ENCODE data around the gene NCEH1. TPM values are rescaled to one million over a fixed set of nuclear protein-coding genes. Genes with fewer than 3 reads are reported as not detected.

The NCEH1 gene
- total RNA-seq, 1 experiment from 2014 or later = 4.7 TPM

DNA sequence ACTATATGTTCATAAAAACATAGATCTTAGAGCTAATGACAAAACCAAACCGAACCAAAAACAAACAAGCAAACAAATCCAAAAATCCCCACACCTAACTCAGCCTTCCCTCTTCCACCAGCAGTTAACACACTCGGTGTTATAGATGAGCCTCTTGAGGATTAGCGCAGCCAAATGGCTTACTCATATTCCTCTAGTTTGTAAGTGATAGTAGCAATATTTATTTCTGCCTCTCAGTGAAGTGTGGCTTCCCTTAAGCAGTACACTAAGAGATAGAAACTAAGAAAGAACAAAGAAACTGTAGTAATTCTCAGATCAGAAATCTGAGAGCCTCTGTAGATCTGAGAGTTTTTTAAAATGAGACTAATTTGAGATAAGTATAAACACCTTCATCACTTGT is 2.4 kb upstream of the NCEH1 start:
- Histone ChIP-seq H3K4me2 (ENCODE audit: low read depth, low read length, poor library complexity, severe bottlenecking) (no peak overlapping the region), H2AFZ (ENCODE audit: low read length) (no peak overlapping the region), H3K4me3 (ENCODE audit: low read length) (no peak overlapping the region), H3K36me3 (ENCODE audit: insufficient read depth, low read length) (no peaks in the 10 kb centered on the region), H3K9me3 (ENCODE audit: low read length) (no peaks in the 10 kb centered on the region), H3K79me2 (ENCODE audit: low read length) (no peaks in the 10 kb centered on the region), H3K4me1 (ENCODE audit: low read length) (peaks cover 25% of the 10 kb centered on the region), H3K27ac (ENCODE audit: low read length) (no peak overlapping the region), H3K9ac (ENCODE audit: low read length) (no peak overlapping the region), H3K27me3 (ENCODE audit: low read length) (no peaks in the 10 kb centered on the region), H3K9me2 (replicated peaks; ENCODE audit: insufficient read depth, low read length) (0 out of 2 replicates have a peak, but pooled peaks cover 4% of the 10 kb centered on the region), H4K20me1 (ENCODE audit: insufficient read depth, low read depth, low read length) (peaks cover 7% of the 10 kb centered on the region; the same call in 1 of the 2 replicates)
- DNase-seq = no peak

GRCh38 chr3:172711454-172711795 is 558 bp upstream of the NCEH1 start:
- H3K4me2 ChIP-seq (ENCODE audit: low read depth, low read length, poor library complexity, severe bottlenecking) = peak overlapping the region; percentile 94

DNA sequence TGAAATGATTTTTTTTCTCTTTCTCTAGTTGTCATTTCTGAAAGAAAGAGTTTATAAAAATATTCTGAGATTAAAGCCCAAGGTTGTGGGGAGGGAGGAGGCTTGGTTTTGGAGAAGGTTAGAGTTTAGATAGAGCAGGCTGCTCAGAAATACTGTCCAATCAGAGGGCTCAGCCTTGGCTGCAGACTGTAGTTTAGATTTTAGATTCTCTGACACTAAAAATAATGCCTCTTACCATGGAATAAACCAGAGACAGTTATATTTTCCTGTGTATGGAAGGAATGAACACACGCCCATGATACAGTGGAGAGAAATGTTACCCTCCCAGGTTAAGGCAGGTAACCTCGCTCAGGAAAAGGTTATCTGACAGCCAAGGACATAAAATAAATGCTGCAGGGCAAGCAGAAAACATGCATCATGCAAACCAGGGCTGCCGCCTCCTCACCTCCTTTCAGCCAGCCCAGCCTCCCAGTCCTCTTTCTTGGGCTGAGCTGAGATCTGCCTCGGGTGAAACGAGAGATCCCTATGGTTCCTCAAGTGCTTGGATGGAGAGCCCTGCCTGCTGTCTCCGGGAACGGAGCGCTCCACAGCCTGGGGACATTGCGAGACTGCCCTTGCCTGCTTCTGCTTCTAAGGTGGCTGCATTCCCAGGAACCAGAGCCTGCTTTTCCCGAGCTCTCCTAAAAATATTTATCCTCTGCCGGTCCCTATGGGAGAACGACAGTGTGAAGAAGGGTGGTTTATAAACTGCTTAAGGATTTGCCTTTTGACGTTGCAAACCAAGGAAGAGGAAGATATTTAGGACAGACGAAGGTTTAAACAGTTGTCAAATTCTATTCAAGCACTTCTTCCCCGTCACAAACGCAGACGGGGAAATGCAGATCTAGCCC is 848 bp downstream of the NCEH1 start:
- no peaks in the 10 kb centered on the region for H3K79me2 ChIP-seq (ENCODE audit: low read length)
- H3K4me3 ChIP-seq (ENCODE audit: low read length) = peak overlapping the region; percentile 82
- no peaks in the 10 kb centered on the region for H3K9me2 ChIP-seq (replicated peaks; ENCODE audit: insufficient read depth, low read length)
- H3K36me3 ChIP-seq (ENCODE audit: insufficient read depth, low read length) = no peaks in the 10 kb centered on the region
- DNase-seq = peak; percentile 47
- peaks cover 7% of the 10 kb centered on the region; the same call in 1 of the 2 replicates for H4K20me1 ChIP-seq (ENCODE audit: insufficient read depth, low read depth, low read length)
- H2AFZ ChIP-seq (ENCODE audit: low read length) = peak overlapping the region; percentile 92
- H3K27ac ChIP-seq (ENCODE audit: low read length) = no peak overlapping the region
- H3K27me3 ChIP-seq (ENCODE audit: low read length) = no peaks in the 10 kb centered on the region
- peak overlapping the region; percentile 85 for H3K9ac ChIP-seq (ENCODE audit: low read length)
- H3K9me3 ChIP-seq (ENCODE audit: low read length) = no peaks in the 10 kb centered on the region
- peaks cover 19% of the 10 kb centered on the region for H3K4me1 ChIP-seq (ENCODE audit: low read length)
- peak overlapping the region; percentile 94 for H3K4me2 ChIP-seq (ENCODE audit: low read depth, low read length, poor library complexity, severe bottlenecking)

More at GRCh38 chr3:172711454-172711795, 558 bp upstream of the NCEH1 start:
- no peaks in the 10 kb centered on the region for H3K9me3 ChIP-seq (ENCODE audit: low read length)
- peak; percentile 75 for DNase-seq
- peaks cover 7% of the 10 kb centered on the region; the same call in 1 of the 2 replicates for H4K20me1 ChIP-seq (ENCODE audit: insufficient read depth, low read depth, low read length)
- H3K9me2 ChIP-seq (replicated peaks; ENCODE audit: insufficient read depth, low read length) = no peaks in the 10 kb centered on the region
- H3K36me3 ChIP-seq (ENCODE audit: insufficient read depth, low read length) = no peaks in the 10 kb centered on the region
- H3K9ac ChIP-seq (ENCODE audit: low read length) = peak overlapping the region; percentile 85
- peak overlapping the region; percentile 92 for H2AFZ ChIP-seq (ENCODE audit: low read length)
- peak overlapping the region; percentile 82 for H3K4me3 ChIP-seq (ENCODE audit: low read length)
- H3K27ac ChIP-seq (ENCODE audit: low read length) = 0 out of 2 replicates have a peak overlapping the region, but pooled peaks have one; percentile 16
- H3K79me2 ChIP-seq (ENCODE audit: low read length) = no peaks in the 10 kb centered on the region
- H3K27me3 ChIP-seq (ENCODE audit: low read length) = no peaks in the 10 kb centered on the region
- peaks cover 19% of the 10 kb centered on the region for H3K4me1 ChIP-seq (ENCODE audit: low read length)

DNA sequence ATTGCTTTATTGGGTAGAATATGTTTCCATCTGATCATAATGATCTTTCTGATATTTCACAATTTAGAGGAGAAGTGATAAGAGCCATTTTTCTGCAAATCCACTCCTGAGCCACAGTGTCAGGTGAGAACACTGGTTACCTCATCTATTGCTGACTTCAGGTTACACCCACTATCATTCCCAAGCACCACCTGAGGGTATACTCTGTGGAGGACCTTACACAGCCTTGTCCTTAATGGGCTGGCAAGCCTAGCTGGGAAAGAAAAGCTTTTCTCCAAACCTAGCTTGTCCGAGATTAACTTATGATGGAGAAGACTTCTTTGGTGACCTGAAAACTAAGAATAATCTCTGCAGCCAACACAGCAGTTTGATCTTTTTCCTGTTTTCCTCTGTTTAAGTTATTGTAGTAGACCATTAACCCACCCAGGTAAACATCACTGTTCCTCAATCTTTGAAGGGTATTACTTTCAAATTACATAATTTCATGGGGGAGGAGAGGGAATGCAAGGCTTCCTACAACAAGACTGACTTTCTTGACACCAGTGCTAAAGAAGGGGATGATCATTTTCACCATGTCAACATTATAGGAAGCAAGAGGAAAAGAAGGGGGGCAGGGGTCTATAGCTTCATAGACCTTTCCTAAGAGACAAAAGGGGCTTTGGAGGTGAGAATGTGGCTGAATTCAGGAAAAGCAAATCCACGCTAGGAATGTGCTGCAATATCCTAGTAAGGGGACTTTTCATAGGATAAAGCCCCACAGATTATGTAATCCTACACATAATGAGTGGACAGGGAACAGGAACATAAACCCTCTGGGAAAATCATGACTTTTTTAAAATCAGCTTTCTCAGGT is 1.7 kb downstream of the NCEH1 start:
- Histone ChIP-seq H3K9me3 (ENCODE audit: low read length) (no peaks in the 10 kb centered on the region), H3K27ac (ENCODE audit: low read length) (no peak overlapping the region), H3K4me2 (ENCODE audit: low read depth, low read length, poor library complexity, severe bottlenecking) (peak overlapping the region; percentile 94), H3K9me2 (replicated peaks; ENCODE audit: insufficient read depth, low read length) (no peaks in the 10 kb centered on the region), H4K20me1 (ENCODE audit: insufficient read depth, low read depth, low read length) (peaks cover 7% of the 10 kb centered on the region), H3K27me3 (ENCODE audit: low read length) (no peaks in the 10 kb centered on the region), H2AFZ (ENCODE audit: low read length) (no peak overlapping the region), H3K36me3 (ENCODE audit: insufficient read depth, low read length) (no peaks in the 10 kb centered on the region), H3K9ac (ENCODE audit: low read length) (no peak overlapping the region), H3K4me3 (ENCODE audit: low read length) (no peak overlapping the region), H3K4me1 (ENCODE audit: low read length) (peaks cover 19% of the 10 kb centered on the region), H3K79me2 (ENCODE audit: low read length) (no peaks in the 10 kb centered on the region)
- DNase-seq = no peak

GRCh38 chr3:172707967-172708366 is 2.9 kb downstream of the NCEH1 start:
- Histone ChIP-seq H3K27ac (ENCODE audit: low read length) (no peak overlapping the region), H3K9ac (ENCODE audit: low read length) (no peak overlapping the region), H3K9me3 (ENCODE audit: low read length) (no peaks in the 10 kb centered on the region), H3K36me3 (ENCODE audit: insufficient read depth, low read length) (no peaks in the 10 kb centered on the region), H3K79me2 (ENCODE audit: low read length) (no peaks in the 10 kb centered on the region), H3K4me3 (ENCODE audit: low read length) (no peak overlapping the region), H2AFZ (ENCODE audit: low read length) (no peak overlapping the region), H4K20me1 (ENCODE audit: insufficient read depth, low read depth, low read length) (peaks cover 12% of the 10 kb centered on the region), H3K9me2 (replicated peaks; ENCODE audit: insufficient read depth, low read length) (no peaks in the 10 kb centered on the region), H3K4me1 (ENCODE audit: low read length) (peaks cover 19% of the 10 kb centered on the region), H3K4me2 (ENCODE audit: low read depth, low read length, poor library complexity, severe bottlenecking) (no peak overlapping the region), H3K27me3 (ENCODE audit: low read length) (no peaks in the 10 kb centered on the region)
- no peak for DNase-seq

DNA sequence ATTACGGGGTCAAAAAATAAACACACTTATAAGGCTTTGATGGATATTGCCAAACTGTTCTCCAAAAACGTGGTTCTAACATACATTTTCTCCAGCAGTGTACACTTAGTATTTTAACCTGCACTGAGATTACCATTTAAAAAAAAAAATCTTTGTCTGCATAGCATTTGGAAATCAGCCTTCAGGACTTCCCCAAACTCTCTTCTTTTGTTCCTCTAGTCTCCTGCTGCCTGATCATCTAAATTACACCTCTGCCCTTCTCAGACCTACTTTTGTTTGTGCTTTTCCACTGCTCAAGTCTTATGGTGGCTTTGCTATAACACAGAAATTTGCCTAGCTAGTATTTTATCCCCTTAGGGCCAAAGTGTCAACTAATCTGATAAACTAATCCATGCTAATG is 3.8 kb downstream of the NCEH1 start:
- Histone ChIP-seq H3K4me3 (ENCODE audit: low read length) (no peak overlapping the region), H3K4me1 (ENCODE audit: low read length) (peaks cover 18% of the 10 kb centered on the region), H3K4me2 (ENCODE audit: low read depth, low read length, poor library complexity, severe bottlenecking) (no peak overlapping the region), H3K27me3 (ENCODE audit: low read length) (no peaks in the 10 kb centered on the region), H3K9me3 (ENCODE audit: low read length) (no peaks in the 10 kb centered on the region), H3K79me2 (ENCODE audit: low read length) (no peaks in the 10 kb centered on the region), H3K27ac (ENCODE audit: low read length) (no peak overlapping the region), H4K20me1 (ENCODE audit: insufficient read depth, low read depth, low read length) (peaks cover 12% of the 10 kb centered on the region), H3K36me3 (ENCODE audit: insufficient read depth, low read length) (no peaks in the 10 kb centered on the region), H2AFZ (ENCODE audit: low read length) (no peak overlapping the region), H3K9me2 (replicated peaks; ENCODE audit: insufficient read depth, low read length) (no peaks in the 10 kb centered on the region), H3K9ac (ENCODE audit: low read length) (no peak overlapping the region)
- DNase-seq = no peak

- no peak for DNase-seq
- no peaks in the 10 kb centered on the region for H3K27me3 ChIP-seq (ENCODE audit: low read length)
- H2AFZ ChIP-seq (ENCODE audit: low read length) = no peak overlapping the region
- no peaks in the 10 kb centered on the region for H3K36me3 ChIP-seq (ENCODE audit: insufficient read depth, low read length)
- no peaks in the 10 kb centered on the region for H3K9me3 ChIP-seq (ENCODE audit: low read length)
- no peak overlapping the region for H3K4me3 ChIP-seq (ENCODE audit: low read length)
- H3K79me2 ChIP-seq (ENCODE audit: low read length) = no peaks in the 10 kb centered on the region
- peaks cover 5% of the 10 kb centered on the region for H3K4me1 ChIP-seq (ENCODE audit: low read length)
- H3K9me2 ChIP-seq (replicated peaks; ENCODE audit: insufficient read depth, low read length) = no peaks in the 10 kb centered on the region
- no peak overlapping the region for H3K9ac ChIP-seq (ENCODE audit: low read length)
- H3K27ac ChIP-seq (ENCODE audit: low read length) = no peak overlapping the region
- H4K20me1 ChIP-seq (ENCODE audit: insufficient read depth, low read depth, low read length) = peaks cover 16% of the 10 kb centered on the region
- H3K4me2 ChIP-seq (ENCODE audit: low read depth, low read length, poor library complexity, severe bottlenecking) = no peak overlapping the region
These were observed 5.7 kb downstream of the NCEH1 start for GRCh38 chr3:172705170-172705569.

- Histone ChIP-seq H3K9me3 (ENCODE audit: low read length) (no peaks in the 10 kb centered on the region), H3K9me2 (replicated peaks; ENCODE audit: insufficient read depth, low read length) (no peaks in the 10 kb centered on the region), H3K27ac (ENCODE audit: low read length) (no peak overlapping the region), H3K79me2 (ENCODE audit: low read length) (no peaks in the 10 kb centered on the region), H2AFZ (ENCODE audit: low read length) (no peak overlapping the region), H3K27me3 (ENCODE audit: low read length) (no peaks in the 10 kb centered on the region), H3K4me3 (ENCODE audit: low read length) (no peak overlapping the region), H3K9ac (ENCODE audit: low read length) (no peak overlapping the region), H3K36me3 (ENCODE audit: insufficient read depth, low read length) (no peaks in the 10 kb centered on the region), H3K4me1 (ENCODE audit: low read length) (no peaks in the 10 kb centered on the region), H4K20me1 (ENCODE audit: insufficient read depth, low read depth, low read length) (peaks cover 22% of the 10 kb centered on the region; the same call in 1 of the 2 replicates), H3K4me2 (ENCODE audit: low read depth, low read length, poor library complexity, severe bottlenecking) (no peak overlapping the region)
- no peak for DNase-seq
These were observed 6.9 kb downstream of the NCEH1 start for GRCh38 chr3:172704001-172704400.

Measured in Karpas-422 (cell line).